ENCODE data around the gene CSAD. TPM values are rescaled to one million over a fixed set of nuclear protein-coding genes. Genes with fewer than 3 reads are reported as not detected.
"Not testable (repeated sequence)": the region's sequence is repeated elsewhere in the genome, so short reads cannot be mapped to it uniquely, and the experiment has no call there.

The CSAD gene
- polyA plus RNA-seq, 1 donor = 54.5 TPM

DNA sequence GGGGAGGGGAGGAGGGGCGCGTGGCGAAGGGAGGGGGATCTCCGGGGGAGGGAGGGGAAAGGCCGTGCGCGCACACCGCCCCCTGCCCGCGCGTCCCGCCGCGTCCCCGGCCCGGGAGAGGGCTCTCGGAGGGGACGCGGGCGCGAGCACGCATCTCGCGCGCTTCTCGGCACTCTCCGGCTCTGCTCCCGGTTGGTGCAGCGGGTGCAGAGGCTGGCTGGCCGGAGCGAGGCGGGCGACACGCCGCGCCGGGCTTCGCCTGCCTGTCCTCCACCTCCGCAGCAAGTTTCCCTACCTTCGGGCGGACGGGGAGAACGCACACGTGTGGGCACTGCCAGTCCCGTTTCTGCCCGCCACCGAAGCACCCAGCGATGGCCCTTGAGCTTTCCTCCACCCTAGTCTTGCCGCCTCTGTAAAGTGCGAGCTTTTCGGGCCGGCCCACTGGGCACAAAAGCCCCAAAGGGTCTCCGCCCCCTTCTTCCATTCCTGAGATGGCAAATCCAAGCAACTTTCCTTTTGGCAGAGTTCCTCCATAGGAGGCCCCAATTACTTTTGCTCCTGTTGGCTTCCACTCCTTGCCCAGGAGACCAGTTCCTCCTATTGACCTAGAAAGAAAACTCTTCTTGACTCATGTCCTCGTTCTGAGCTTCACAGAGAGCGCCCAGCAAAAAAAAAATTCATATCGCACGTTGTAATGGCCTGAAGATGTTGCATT, 363 bp upstream of the CSAD start:
- no peak for DNase-seq (ENCODE audit: low read depth)

DNA sequence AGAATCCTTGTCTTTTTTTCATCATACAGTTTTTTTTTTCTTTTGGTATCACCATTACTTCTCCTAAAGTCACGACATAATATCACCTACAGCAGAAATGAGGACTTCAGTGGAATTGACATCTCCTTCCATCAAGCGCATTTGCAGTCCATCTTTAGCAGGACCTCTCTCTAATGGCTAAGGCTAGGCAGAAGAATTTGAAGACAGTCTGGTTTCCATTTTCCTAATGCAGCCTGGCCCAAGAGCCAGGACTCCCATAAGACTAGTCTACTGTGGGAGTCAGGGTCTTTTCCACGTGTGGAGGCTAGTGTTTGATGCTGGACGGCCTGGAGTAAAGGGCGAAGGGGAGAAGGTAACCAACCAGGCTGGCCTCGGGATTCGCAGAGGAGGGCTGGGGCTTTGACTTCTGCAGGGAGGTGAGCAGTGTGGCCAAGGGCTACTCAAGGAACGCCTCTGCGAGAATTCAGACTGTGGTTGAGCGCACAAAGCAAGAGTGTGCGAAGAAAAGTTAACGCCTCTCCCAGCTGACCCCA, 972 bp downstream of the CSAD start:
- DNase-seq (ENCODE audit: low read depth) = no peak

DNA sequence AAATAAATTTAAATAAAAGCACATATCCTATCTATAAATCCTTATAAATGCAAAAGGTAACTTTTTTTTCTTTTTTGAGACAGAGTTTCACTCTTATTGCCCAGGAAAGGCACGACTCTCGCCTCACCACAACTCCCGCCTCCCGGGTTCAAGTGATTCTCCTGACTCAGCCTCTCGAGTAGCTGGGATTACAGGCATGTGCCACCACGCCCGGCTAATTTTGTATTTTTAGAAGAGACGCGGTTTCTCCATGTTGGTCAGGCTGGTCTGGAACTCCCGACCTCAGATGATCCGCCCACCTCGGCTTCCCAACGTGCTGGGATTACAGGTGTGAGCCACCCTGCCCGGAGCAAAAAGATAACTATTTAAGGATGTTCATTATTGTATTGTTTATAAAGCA, 1.9 kb downstream of the CSAD start:
- DNase-seq (ENCODE audit: low read depth) = not testable (repeated sequence)

DNA sequence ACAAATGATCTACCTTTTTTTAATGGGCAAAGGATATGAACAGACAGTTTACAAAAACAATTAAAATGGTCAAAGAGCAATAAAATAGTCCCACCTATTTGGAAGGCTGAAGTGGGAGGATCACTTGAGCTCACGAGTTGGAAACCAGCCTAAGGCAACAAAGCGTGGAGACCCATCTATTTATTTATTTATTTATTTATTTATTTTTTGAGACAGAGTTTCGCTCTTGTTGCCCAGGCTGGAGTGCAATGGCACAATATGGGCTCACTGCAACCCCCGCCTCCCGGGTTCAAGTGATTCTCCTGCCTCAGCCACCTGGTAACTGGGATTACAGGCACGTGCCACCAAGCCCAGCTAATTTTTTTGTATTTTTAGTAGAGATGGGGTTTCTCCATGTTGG, 3.3 kb downstream of the CSAD start:
- not testable (repeated sequence) for DNase-seq (ENCODE audit: low read depth)

DNA sequence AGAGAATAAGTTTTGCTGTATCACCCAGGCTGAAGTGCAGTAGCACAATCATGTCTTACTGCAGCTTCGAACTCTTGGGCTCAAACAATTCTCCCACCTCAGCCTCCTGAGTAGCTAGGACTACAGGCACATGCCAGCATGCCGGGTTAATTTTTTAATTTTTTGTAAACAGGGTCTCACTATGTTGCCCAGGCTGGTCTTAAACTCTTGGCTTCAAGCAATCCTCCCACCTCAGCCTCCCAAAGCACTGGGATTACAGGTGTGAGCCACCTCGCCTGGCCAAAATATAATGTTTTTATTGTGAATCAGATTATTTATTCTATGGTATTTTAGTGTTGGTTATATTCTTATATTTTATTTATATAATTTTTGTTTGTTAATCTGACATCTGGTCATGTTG, 4.0 kb downstream of the CSAD start:
- DNase-seq (ENCODE audit: low read depth) = no peak

DNA sequence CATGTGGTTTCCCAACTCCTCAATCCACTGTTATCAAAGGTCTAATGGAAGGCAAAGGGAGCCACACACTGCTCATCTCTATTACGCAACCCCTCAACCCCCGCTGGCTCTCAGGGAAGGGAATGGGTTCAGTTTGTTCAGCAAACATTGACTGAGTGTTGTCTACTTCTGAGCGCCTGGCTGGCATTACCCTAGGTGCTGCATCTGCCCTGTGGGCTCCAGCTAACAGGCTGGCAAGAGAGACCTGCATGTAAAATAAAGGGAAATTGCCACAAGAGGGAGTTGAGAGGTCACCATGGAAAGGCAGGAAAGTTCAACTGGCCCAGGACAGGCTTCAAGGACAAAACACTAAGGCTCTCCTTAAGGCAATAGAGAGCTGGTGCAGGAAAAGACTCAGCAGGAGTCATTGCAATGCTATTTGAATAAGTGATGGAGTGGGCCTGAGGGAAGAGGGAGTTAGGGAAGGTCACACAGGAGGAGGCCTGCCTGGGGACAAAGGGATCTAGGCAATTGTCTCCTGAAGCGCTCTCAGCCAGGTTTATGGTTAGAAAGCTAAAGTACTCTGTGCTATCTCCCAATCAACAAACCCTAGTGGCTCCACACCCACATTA, 5.7 kb downstream of the CSAD start:
- DNase-seq (ENCODE audit: low read depth) = no peak

DNA sequence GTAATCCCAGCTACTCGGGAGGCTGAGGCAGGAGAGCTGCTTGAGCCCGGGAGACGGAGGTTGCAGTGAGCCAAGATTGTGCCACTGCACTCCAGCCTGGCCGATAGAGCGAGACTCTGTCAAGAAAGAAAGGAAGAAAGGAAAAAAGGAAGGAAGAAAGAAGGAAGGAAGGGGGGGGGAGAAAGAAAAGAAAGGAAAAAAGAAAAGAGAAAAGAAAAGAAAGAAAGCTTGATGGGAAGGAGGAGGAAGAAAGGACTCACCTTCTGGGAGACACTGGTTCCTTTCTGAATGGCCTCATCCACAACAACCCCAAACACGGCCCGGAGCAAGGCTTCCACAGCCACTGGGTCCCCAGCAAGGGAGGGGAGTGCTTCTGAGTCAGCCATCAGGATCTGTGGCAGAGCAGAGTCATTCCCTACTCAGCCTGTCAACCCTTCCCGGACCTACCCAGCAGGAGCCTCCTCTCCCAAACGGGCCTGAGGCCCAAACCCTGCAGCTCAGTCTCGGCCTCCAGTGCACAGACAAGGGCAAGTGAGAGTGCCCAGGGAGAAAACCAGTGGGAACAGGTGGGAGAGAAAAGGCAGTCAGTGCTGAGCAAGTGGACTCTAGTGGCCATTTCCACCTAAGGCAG, 7.5 kb downstream of the CSAD start:
- no peak for DNase-seq (ENCODE audit: low read depth)

DNA sequence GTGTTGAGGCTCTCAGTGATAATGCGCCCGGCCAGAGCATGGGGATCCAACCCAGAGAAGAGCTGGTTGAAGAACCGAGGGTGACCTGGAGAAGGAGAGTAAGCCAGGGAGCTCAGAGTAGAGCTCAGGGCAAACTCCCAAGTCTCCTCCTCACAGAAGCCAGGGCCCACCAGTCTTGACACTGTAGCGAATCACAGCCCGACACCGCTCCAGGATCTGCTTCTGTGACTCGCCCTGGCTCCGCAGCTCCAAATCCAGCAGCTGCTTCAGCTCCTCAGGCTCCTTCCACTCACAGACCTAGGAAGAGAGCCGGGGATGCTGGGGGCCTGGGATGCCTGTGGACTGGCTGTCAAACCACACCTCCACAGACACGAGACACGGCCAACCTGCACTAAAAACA, 8.4 kb downstream of the CSAD start:
- DNase-seq (ENCODE audit: low read depth) = no peak

DNA sequence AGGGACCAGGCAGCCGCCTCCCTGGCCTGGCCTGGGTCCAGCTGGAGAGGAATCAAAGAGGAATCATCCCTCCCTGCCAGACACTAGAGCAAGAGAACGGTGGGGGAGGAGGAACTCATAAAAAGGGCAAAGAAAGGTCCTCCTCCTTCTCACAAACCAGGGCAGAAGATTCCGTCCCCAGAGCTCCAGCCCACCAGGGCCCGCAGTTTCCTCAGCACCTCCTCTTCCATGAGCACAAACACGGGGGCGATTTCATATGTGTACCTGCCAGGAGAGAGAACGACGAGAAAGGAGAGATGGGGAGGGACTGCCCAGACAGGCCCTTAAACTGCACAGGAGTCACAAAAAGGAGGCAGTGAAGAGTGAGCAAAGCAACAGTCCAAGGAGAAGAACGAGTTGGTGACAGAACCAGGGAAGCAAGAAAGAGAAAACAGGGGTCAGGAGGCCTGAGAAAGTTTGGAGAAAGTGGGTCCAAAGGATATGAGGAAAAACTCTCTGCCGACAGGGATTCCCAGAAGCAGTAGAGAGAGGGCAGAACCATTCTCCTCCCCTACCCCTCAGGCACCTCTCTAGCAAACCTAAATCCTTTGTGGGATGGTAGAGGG, 8.9 kb downstream of the CSAD start:
- no peak for DNase-seq (ENCODE audit: low read depth)

DNA sequence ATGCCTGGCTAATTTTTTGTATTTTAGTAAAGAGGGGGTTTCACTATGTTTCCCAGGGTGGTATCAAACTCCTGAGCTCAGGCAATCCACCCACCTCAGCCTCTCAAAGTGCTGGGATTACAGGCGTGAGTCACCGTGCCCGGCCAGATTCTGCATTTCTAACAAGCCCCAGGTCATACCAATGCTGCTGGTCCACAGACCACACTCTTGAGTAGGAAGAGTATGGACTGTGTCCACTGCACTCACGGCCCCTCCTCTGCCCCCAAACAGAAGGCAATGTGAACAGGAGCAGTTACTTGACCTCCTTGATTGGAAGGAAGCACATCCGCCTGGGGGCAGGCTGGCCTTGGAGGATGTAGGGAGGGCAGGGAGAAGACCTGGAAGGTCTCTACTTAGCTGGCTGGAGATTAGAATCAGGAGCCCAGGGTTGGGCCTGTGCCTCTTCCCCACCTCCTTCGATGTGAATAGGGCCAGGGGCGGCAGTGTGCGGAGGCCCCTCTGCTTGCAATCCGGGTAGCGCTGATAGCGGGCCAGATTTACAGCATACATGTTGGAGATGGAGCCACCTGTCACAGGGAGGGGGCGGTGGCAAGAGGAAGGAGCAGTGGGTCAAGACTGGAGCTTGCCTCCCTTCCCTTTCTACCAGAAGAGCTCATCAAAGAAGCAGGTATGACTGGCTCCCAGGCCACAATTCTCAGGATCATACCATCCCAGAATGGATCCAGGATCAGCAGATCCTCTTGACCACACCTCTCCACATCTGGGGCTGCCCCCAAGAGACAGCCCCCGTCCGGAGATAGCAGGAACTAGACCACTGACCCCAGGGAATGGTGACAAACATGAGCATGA, 9.6 kb downstream of the CSAD start:
- no peak for DNase-seq (ENCODE audit: low read depth)

DNA sequence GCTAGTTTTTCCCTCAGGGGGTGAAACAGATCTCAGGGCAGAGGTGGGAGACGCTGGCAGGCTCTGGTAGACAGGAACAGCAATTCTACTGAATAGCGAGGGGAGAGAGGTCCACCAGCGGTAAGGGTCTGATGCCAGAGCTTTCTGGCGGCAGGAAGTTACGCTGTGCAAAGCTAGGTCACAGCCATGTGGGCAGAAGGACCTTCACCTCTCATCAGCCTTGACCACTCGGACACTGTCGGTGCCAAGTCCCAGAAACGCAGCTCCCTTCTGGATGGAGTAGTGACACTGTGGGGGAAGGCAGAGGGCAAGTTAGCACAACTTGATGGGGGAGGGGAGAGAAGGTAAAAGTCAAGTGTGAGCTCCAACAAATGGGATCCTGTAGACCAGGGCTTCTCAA, 10.5 kb downstream of the CSAD start:
- DNase-seq (ENCODE audit: low read depth) = no peak

DNA sequence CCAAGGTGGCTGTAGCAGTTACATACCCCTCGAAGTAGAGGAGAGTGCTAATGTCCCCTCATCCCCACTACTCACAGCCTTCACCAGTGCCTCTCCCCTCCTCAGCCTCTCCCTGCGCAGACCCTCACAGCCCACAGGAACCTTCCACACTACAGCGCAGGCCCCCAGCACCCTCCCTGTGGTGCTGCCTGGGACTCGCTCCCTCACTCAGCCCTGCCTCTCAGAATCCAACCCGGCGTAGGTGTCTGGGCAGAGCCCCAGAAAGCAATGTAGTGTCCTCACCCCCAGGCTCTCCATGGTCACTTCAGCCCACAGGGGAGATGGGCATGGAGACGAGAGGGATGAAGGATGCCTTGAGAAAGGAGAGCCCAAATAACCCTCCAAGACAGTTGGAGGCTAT, 11.1 kb downstream of the CSAD start:
- DNase-seq (ENCODE audit: low read depth) = no peak

DNA sequence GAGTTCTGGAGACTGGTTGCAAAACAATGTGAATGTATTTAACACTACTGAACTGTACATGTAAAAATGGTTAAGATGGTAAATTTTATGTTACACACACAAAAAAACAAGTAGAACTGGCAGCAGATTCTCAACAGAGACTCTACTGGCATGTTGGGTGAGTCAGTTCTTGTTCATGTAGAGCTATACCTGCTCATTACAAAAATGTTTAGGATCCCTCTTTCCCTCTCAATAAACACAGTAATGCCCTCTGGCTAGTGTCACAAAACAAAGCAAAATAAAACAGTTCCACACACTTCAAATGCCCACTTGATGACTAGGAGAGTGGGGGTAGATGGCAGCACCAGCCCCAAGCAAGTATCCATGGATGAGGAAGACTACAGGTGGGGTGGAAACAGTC, 13.9 kb downstream of the CSAD start:
- DNase-seq (ENCODE audit: low read depth) = no peak

DNA sequence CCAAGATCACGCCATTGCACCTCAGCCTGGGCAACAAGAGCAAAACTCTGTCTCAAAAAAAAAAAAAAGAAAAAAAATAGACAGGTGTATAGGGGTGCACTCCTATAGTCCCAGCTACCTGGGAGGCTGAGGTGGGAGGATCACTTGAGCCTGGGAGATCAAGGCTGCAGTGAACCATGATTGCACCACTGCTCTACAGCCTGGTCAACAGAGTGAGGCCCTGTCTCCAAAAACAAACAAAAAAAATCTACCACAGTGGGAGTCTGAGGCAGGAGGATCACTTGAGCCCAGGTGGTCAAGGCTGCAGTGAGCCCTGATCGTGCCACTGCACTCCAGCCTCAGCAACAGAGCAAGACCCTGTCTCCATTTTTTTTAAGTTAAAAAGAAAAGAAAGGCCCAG, 17.7 kb downstream of the CSAD start:
- DNase-seq (ENCODE audit: low read depth) = not testable (repeated sequence)

DNA sequence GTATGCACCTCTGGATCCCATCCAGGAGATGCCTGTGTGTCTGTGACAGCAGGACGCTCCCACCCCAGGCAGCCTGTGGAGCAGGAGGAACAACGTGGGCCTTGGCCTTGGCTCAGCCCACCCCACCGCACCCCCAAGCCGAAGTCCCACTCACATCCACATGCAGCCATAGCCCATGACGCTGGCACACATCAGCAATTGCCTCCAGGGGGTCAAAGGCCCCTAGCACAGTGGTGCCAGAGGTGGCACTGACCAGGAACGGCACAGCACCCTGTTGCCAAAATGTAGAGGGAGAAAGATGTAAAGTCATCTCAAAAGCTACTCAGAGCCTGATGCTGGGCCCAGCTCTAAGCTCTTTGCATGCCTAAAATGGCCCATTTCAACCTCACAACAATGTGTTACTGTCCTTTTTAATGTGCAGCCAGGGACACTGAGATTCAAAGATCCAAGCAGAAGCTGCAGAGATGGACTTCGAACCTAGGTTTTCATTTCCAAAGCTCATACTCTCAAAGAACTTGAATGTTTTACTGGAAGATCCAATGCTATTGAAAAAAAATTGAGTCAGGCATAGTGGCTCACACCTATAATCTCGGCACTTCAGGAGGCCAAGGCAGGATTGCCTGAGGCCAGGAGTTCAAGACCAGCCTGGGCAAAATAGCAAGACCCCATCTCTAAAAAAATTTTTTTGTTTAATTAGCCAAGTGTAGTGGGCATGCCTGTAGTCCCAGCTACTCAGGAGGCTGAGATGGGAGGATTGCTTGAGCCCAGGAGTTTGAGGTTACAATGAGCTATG, 19.4 kb downstream of the CSAD start:
- no peak for DNase-seq (ENCODE audit: low read depth)

DNA sequence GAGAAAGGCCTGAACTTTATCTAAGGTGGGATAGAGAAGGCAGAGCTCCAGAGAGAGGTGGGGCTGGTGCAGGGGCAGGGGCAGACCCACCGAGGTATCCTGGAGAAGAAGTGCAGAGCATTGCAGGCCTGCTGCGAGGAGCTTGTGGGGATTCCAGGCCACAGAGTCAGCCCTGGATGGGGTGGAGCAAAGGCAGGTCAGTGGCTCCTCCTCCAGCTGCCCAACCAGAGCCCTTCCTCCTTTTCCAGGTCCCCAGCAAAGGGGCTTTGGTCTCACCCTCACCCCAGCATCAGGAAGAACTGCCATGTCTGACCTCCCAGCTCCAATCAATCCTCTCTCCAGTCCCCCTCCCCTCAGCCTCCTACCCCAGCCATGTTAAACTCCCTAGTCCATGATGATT, 20.1 kb downstream of the CSAD start:
- DNase-seq (ENCODE audit: low read depth) = no peak

DNA sequence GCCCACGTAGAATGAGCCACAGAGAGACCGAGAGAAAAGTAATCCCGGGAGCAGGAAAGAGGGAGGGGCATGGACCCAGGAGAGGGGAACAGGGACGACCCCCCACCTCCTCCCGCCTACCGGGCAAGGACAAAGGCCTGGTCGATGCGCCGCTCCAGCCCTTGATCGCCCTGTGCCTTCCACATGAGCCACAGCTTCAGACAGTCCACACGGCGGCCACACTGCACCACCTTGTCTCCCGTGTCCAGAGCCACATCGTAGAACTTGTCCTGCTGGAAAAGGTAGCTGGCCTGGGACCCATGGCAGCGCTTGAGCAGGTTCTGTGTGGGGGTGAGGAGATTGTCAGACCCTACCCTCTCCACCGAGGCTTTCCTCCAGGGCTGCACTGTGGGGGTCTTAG, 20.7 kb downstream of the CSAD start:
- DNase-seq (ENCODE audit: low read depth) = no peak

DNA sequence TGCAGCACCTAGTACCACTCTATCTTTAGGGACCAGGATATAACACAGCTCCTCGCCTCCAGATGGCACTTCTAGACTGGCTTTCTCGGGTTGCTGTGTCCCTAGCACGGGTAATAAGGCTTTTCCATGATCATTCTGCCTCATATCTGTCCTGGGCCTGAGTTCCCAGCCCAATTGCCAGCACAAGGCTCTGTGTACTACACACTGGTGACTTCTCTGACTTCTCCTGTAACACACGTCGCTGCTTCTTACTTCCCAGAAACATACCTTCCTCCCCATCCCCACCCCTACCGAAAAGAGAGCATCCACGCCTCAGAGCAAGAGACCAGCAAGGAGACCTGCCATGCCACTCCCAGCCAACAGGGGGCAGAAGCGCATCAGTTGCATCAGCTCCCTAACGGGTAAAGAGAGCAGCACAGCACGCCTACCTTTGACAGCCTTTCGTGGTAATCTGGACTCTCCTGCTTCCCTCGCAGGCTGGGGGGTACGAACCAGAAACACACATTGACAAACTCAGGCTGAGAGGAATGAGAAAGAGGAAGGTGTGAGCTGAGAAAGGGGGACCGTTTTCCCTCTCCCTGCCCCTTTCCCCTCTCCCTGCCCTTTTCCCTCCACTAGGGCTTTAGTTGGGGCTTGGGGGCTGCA, 21.4 kb downstream of the CSAD start:
- DNase-seq (ENCODE audit: low read depth) = no peak

DNA sequence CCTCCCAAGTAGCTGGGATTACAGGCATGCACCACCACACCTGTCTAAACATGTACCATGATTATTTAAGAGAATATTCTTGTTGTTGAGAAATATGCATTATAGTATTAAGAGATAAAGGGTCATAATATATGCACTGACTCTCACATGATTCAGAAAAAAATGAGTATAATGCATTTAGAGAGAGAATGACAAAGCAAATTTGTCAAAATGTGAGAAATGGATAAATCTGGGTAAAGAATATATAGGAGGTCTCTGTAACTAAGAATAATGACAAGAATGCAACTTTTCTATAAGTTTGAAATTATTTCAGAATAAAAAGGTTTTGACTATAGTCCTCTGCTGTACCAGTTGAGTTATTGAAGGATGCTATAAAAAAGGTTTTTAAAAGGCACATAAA, 28.3 kb downstream of the CSAD start:
- no peak for DNase-seq (ENCODE audit: low read depth)

DNA sequence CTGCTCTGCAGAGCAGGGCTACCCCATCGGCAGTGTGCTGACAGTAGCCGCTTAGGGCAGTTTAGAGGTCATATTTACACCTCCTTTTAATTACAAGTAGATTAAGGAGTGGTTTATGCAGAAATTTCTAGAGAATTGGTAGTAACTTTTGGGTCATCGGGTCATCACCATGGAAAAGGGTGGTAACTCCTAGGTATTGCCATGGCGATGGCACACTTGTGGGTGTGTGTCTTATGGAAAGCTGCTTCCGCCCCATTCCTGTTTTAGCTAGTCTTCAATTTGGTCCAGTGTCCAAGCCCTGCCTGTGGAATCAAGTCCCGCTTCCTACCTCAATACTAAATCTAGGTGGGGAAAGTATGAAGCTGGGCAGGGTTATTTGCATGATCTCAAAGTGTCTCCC, 29.7 kb downstream of the CSAD start:
- DNase-seq (ENCODE audit: low read depth) = no peak

Measured in forelimb muscle (tissue), 1 donor.